Inflammatory macrophage treated with lipopolysaccharide for 1 hour (primary cell): ENCODE results near the gene FOSL2.

Experiments used
- DNase-seq, 2 donors: peaks; one replicate each; pipeline ENCODE4 v3.0.0-alpha.2; 2020 to 2022

The FOSL2 gene

GRCh38 chr2:28434600-28434989, 41.9 kb downstream of the FOSL2 start:
- no peak for DNase-seq

DNA sequence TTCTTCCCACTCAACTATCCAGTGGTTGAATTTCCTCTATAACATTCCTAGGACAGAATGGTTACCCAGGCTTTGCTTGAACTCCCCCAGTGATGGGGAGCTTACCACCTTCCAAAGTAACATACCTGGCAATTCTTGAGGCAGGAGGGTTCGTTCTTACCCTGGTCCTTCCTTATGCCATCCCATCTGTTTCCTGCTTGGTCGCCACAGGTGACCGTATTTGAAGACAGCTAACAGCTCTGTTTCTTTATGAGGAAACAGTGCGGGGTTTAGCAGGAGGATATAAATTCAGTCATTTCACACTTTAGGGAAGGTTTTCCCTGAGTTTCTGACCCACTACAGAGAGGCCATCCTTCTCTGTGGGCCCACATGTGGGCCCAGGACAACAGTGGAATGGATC, 42.6 kb downstream of the FOSL2 start:
- DNase-seq: no peak

DNA sequence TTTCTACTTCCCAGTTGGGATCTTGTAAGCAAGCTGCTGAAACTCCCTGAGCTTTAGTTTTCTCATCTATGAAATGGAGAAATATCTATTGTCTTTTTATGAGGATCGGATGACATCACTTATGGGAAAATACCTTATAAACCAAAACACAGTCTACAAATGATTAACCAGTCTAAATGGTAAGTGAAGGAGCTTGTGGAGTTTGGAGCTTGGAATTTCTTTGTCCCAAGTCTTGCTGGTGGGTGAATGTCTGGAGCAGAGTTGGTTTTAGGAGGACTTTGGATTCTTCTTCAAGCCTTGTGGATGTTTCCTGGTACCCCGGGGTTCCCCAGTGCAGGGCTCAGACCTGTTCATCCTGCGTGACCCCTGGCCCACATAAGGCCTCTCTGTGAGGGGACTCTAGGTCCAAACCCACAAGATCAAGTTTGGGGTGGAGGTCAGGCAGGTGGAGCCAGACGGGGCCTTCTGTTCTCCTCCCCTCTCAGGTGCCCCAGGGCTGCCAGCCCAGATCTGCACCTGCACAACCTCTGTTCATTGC, 43.2 kb downstream of the FOSL2 start:
- DNase-seq: peak; percentile 47 to 79

DNA sequence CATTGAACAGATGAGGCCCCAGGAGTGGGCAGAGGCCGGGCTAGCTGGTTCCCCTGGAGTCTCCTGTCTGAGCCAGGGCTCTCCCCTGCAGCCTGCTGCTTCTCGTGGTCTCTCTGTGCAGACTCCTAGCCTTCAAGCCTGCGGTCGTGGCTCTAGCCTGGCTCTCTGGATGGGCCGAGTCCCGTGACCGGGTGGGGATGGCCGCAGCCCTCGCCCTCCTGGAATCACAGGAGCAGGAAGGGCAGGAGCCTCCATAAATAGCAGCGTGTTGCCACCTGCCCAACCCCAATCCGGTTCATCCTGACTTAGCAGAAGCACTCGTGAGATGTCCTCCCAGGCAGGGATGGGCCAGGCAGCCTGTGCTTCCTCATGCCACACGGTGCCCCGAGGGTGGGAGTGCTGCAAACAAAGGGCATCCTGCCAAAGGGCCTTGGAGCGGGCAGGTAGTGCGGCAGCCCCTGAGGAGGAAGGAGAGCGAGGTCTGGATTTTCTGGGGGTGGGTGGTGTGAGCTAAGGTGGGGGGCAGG, 43.9 kb downstream of the FOSL2 start:
- no peak for DNase-seq

- DNase-seq: peak; percentile 65 to 74
These were observed 44.6 kb downstream of the FOSL2 start for GRCh38 chr2:28437149-28437835.

- DNase-seq: no peak
These were observed 45.3 kb downstream of the FOSL2 start for GRCh38 chr2:28437918-28438317.

GRCh38 chr2:28438532-28439063, 45.9 kb downstream of the FOSL2 start:
- DNase-seq: no peak

DNA sequence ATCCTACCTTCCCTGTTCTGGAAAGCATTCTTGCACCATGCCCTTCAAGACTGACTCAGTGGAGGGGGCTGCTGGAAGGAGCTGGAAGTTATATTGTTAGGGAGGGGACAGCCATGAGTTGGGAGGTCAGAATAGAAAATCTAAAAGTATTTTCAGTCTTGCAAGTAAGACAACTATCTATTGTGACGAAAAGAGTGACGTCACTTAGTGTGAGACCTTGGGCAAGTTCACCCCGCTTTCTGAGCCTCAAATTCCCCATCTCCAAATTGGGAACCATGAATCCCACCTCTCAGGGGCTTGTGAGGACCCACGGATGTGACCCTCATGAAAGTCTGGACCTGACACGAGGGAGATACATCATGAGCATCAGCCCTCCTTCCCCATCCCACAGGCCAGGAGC, 46.5 kb downstream of the FOSL2 start:
- DNase-seq: no peak

- DNase-seq: no peak
These were observed 47.1 kb downstream of the FOSL2 start for GRCh38 chr2:28439763-28440162.

DNA sequence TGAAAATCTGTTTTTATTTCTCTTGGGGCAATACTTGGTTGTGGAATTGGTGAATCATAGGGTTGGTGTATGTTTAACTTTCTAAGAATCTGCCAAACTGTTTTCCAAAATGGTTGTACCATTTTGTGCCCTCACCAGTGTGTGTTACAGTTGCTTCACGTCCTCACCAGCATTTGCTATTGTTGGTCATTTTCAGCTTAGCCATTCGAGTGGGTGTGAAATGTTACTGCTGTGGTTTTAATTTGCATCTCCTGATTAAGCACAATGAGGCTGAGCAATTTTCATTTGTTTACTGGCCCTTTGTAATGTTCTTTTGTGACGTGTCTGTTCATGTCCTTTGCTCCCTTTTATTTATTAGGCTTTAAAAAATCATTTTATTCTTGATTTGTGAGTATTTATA, 49.7 kb downstream of the FOSL2 start:
- peak; percentile 57 to 72 for DNase-seq

- DNase-seq: peak; percentile 70 to 90
These were observed 52.3 kb downstream of the FOSL2 start for GRCh38 chr2:28444956-28445355.

DNA sequence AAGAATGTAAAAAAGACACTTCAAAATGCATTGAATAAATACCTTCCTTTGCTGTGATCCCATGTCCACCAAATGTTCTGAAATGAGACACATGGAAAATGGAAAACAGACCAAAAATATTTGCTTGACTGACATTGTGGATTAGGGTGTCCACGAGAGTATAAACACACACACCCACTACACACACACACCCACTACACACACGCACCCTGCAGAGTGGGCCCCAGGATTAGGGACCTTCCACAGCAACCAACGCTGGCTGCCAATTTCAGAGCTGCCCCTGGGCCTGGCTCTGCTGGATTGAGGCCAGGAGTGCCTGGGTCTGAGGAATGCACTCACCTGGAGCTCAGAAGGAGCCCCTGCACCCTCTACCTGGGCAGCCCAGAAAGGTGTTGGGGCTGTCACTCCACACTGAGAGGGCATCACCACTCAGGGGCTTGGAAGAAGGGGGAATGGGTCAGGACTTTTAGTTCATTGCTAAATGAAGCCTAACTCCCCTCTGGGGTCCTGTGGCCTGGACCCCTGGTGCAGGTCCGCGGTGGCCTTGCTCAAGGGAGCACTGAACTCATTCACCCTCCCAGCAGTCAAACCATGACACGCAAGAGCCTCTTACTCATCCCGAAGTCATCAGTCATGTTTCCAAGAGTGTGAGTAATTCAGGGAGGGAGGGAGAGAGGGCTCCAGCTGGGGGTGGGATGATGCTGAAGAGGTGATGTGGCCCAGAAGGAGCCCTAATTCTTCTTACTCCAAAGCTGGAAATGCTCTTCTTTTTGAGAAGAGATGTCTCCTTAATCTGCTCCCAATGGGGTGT, 53.0 kb downstream of the FOSL2 start:
- DNase-seq: peak; percentile 89 to 96

GRCh38 chr2:28446531-28446930, 53.9 kb downstream of the FOSL2 start:
- peak in 1 of 2 donors; percentile 53 for DNase-seq

DNA sequence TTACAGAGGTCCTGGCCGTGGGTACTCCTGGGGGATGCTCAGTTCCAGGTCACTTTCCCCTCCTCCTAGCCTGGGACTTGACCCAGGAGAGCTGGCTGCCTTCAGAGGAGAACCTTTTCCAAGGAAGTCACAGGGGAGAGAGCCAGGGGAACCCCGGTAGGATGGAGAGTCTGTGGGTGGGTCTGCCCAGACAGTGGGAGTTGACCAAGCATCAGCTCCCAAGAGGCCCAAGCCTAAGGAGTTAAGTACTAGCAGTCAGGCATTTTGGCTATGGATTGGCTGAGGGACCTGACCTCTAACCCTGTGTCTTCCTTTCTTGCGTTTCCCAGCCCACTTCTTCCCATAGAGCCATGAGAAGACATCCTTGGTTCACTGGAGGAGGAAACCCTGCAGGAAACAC, 54.4 kb downstream of the FOSL2 start:
- DNase-seq: peak in 1 of 2 donors; percentile 71

DNA sequence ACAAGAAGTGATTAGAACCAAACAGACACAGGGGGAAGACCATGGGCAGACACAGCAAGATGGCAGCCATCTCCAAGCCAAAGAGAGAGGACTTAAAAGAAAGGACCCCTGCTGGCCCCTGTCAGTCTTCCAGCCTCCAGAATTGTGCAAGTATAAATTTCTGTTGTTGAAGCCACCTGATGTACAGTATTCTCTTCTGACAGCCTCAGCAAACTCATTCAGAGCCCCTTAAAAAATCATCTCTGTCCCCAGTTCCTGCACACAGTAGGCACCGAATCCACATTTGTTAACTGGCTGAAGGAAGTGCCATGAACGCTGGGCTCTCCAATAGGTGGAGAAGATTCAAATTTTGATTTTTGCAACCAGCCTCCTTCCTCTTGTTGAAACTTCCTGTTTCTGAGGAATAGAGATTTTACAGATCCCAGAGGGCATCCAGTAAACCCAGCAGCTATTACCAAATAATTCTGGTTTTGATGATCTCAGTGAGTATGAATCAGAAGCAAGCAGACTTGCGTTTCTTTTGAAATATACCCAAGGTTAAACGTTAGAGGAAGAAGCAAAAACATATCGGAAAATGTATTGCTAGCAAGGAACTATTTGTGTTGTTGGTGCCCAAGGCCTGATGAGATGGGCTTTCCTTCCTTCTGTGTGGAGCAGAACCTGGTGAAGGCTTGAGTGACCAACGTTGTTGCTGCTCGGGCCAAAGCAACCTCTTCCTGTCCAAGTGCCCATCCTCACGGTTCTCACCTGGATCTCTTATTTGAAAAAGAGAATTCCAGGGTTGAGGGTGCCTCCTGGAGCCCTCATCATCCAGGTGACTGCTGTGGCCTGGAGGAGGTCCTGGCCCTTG, 55.5 kb downstream of the FOSL2 start:
- peak; percentile 94 to 98 for DNase-seq

GRCh38 chr2:28448793-28449100, 56.1 kb downstream of the FOSL2 start:
- no peak for DNase-seq

GRCh38 chr2:28449126-28449487, 56.4 kb downstream of the FOSL2 start:
- no peak for DNase-seq

DNA sequence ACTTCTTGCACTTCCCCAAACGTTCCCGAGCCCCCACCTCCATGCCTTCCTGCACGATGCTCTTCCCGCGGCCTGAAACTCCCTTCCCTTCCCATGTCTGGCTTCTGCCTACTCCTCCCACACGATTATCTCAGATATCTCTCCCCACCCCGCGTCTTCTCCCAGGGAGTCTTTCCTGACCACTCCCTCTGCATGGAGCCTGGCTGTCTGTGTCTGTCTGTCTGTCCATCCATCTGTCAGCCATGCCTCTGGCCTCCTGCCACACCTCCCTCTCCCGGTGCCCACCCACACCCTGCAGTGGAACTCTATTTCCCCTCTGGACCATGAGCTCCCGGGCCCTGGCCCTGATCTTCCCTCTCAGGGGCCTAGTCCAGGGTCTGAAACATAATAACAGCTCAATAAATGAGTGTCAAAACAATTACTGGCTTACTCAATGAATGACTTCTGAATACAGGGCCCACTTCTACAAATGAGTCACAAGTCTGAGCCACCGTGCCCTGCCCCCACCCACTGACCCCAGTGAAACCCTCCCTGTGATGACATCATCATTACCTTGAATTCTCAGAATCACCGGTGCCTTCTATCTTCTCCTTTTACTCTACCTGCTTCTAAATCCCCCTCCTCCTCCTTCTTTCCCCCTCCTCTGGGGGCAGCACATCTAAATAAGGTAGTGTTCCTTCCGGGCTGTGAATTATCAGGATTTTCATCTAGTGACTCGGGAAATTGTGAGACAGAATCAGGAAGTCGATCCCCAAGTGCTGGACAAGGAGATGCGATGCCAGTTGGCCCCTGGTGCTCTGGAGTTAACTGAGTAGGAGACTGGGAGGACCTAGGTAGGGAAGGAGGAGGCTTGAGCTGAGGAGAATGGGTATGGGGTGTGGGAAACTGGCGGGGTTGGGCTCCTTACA, 57.1 kb downstream of the FOSL2 start:
- DNase-seq: peak; percentile 63 to 74

- DNase-seq: no peak
These were observed 58.4 kb downstream of the FOSL2 start for GRCh38 chr2:28450901-28451565.

DNA sequence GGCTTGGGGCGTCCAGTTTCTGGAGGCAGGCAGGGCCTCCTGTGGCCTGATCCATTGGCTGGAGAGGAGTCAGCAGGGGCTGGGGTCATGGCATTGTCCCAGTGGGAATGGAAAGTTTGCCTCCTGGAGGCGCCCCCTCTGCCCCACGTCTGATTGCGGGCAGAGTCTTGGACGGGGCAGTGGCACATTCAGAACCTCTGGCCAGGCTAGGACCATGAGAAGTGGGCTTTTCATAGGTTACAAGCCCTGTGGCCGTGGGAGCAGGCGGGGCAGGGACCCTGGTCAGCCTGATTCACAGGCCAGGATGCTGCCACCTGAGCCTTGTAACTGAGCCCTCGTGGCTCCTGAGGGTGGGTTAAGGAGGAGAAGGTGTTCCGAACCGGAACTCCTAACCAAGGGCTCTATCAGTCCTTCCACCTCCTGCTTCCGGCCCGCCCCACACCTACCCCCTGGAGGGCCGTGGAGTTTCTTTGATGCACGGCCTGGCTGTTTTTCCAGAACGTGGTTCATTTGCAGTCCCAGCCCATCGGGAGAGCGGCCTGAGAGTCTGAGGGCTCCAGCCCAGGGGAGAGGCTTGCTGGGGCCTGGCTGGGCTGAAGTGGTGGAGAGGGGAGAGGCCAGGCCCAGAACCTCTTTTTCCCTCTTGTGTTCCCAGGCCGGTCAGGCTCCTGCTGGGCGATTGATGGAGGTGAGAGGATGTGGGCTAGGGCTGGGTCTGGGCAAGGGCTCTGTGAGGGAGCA, 59.3 kb downstream of the FOSL2 start:
- no peak for DNase-seq
